Measurements from ENCODE around the gene TRAF2. TPM values are rescaled to one million over a fixed set of nuclear protein-coding genes. Genes with fewer than 3 reads are reported as not detected.
"Not testable (repeated sequence)": the region's sequence is repeated elsewhere in the genome, so short reads cannot be mapped to it uniquely, and the experiment has no call there.

Gene TRAF2
- total RNA-seq, result 10 to 100 TPM; 53.5 to 73.3 TPM

GRCh38 chr9:136885950-136886578, at the start of gene TRAF2:
Gene TRAF2, plus strand, starts transcription at chr9:136886516. Its CDS starts 12,225 bp downstream, at chr9:136898741.
- peaks cover 47% of the 10 kb centered on the region for H3K4me1 Mint-ChIP-seq (ENCODE audit: low read depth)

GRCh38 chr9:136837146-136837855, 49.0 kb upstream of the TRAF2 start:
- Mint-ChIP-seq H3K4me1 (ENCODE audit: low read depth) (peaks cover 15% of the 10 kb centered on the region), H3K4me3 (no peak overlapping the region), H3K9me3 (no peaks in the 10 kb centered on the region), H3K36me3 (ENCODE audit: insufficient read depth in 2 of 2) (peaks cover 0 to 2% of the 10 kb centered on the region in 2 donors), H3K27ac (no peak overlapping the region), H3K27me3 (ENCODE audit: low read depth) (no peaks in the 10 kb centered on the region)
- DNase-seq (no peak), ATAC-seq (replicated peaks in 1 of 2) (no peak)

More at GRCh38 chr9:136885950-136886578, at the start of gene TRAF2:
- Mint-ChIP-seq H3K27ac (peak within 1 kb of the TSS; percentile 82), H3K27me3 (ENCODE audit: low read depth) (no peaks in the 10 kb centered on the region), H3K36me3 (ENCODE audit: insufficient read depth in 2 of 2) (peaks cover 0 to 8% of the 10 kb centered on the region in 2 donors), H3K4me3 (peak within 1 kb of the TSS; percentile 88 to 98), H3K9me3 (no peaks in the 10 kb centered on the region)
- peak; percentile 87 to 90 for ATAC-seq (replicated peaks in 1 of 2)
- peak; percentile 98 to 99 for DNase-seq

DNA sequence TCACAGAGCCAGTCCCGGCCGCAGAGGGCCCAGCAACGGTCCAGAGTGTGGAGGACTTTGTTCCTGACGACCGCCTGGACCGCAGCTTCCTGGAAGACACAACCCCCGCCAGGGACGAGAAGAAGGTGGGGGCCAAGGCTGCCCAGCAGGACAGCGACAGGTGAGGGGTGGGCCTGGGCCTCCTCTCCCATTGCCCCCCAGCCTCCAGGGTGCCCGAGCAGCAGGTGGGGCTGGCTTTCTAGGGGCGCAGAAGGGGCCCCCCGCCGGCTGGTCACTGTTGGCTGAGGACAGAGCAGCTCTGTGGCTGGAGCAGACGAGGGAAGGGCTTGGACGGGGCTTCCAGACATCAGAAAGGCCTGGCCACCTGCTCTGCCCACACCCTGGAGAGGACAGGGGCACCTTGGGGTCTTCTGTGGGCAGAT, 48.4 kb upstream of the TRAF2 start:
- H3K36me3 Mint-ChIP-seq (ENCODE audit: insufficient read depth in 2 of 2); ATAC-seq (replicated peaks in 1 of 2); H3K27me3 Mint-ChIP-seq (ENCODE audit: low read depth); H3K27ac Mint-ChIP-seq; H3K4me3 Mint-ChIP-seq; H3K9me3 Mint-ChIP-seq; DNase-seq: not testable (repeated sequence)
- peaks cover 18% of the 10 kb centered on the region for H3K4me1 Mint-ChIP-seq (ENCODE audit: low read depth)

DNA sequence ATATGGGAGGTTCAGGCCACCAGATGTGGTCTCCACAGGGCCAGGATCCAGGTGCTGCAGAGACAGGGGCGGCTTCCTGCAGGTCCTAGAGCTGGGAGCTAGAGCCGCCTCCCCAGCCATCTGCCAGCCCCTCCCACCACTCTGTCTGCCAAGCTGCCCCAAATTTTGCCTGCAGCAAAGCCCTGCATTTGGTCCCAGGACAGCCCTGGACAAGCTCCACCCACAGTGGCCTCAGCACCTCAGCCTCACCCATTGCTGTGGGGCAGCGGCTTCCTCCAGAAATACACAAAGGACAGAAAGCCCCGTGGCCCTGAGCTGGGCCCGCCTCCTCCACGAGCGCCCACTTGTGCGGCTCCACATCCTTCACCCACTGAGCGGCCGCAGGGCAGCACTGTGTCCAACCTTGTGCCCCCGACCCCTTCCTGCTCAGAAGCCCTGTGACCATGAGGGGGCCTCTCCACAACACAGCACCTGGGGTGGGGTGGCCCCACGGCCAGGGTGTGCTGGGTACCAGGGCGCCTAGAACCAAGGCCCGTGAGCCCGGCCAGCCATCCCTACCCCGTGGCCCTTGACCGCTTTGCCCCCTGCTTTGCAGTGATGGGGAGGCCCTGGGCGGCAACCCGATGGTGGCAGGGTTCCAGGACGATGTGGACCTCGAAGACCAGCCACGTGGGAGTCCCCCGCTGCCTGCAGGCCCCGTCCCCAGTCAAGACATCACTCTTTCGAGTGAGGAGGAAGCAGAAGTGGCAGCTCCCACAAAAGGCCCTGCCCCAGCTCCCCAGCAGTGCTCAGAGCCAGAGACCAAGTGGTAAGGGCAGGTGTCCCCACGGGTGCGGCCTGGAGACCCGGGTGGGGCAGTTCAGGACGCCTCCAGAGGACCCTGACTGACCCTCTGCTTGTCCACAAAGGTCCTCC, 47.7 kb upstream of the TRAF2 start:
- no peak overlapping the region for H3K4me3 Mint-ChIP-seq
- no peak overlapping the region for H3K27ac Mint-ChIP-seq
- no peaks in the 10 kb centered on the region for H3K27me3 Mint-ChIP-seq (ENCODE audit: low read depth)
- H3K4me1 Mint-ChIP-seq (ENCODE audit: low read depth), result peaks cover 18% of the 10 kb centered on the region
- no peaks in the 10 kb centered on the region for H3K9me3 Mint-ChIP-seq
- peaks cover 0 to 1% of the 10 kb centered on the region in 2 donors for H3K36me3 Mint-ChIP-seq (ENCODE audit: insufficient read depth in 2 of 2)
- ATAC-seq (replicated peaks in 1 of 2), result no peak
- no peak for DNase-seq

- no peak overlapping the region for H3K27ac Mint-ChIP-seq
Measured at GRCh38 chr9:136839229-136840139, 46.8 kb upstream of the TRAF2 start.

DNA sequence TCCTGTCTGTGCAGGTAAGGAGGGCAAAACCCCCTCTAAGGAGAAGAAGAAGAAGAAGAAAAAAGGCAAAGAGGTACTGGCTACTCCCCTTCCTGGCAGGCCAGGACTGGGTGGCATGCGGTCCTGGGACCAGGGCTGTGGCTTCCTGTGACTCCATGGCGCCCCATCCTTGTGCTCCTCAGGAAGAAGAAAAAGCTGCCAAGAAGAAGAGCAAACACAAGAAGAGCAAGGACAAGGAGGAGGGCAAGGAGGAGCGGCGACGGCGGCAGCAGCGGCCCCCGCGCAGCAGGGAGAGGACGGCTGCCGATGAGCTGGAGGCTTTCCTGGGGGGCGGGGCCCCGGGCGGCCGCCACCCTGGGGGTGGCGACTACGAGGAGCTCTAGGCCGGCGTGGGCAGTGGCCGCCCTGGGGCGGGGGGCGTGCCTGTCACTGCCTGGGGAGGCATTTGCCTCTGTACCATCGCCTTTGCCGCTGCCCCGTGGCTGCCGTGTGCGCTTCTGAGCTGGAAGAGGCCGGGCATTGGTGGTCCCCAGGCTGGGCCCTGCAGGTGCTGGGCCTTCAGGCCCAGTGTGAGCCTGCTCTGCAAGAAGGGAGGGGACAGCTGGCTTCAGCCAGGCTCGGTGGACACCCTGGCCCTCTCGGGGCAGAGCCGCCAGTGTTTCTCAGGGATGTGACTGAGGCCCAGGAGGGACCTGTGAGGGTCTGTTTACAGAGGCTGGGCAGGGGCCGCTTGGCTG, 46.0 kb upstream of the TRAF2 start:
- Mint-ChIP-seq H3K27me3 (ENCODE audit: low read depth) (no peaks in the 10 kb centered on the region), H3K9me3 (no peaks in the 10 kb centered on the region), H3K27ac (no peak overlapping the region), H3K4me1 (ENCODE audit: low read depth) (peaks cover 18% of the 10 kb centered on the region), H3K36me3 (ENCODE audit: insufficient read depth in 2 of 2) (no peaks in the 10 kb centered on the region), H3K4me3 (no peak overlapping the region)
- ATAC-seq (replicated peaks in 1 of 2) (no peak), DNase-seq (no peak)

More at GRCh38 chr9:136839229-136840139, 46.8 kb upstream of the TRAF2 start:
- H3K36me3 Mint-ChIP-seq (ENCODE audit: insufficient read depth in 2 of 2), result peaks cover 0 to 1% of the 10 kb centered on the region in 2 donors
- ATAC-seq (replicated peaks in 1 of 2), result no peak
- DNase-seq, result no peak
- peaks cover 18% of the 10 kb centered on the region for H3K4me1 Mint-ChIP-seq (ENCODE audit: low read depth)
- no peaks in the 10 kb centered on the region for H3K9me3 Mint-ChIP-seq
- H3K27me3 Mint-ChIP-seq (ENCODE audit: low read depth), result no peaks in the 10 kb centered on the region
- no peak overlapping the region for H3K4me3 Mint-ChIP-seq

DNA sequence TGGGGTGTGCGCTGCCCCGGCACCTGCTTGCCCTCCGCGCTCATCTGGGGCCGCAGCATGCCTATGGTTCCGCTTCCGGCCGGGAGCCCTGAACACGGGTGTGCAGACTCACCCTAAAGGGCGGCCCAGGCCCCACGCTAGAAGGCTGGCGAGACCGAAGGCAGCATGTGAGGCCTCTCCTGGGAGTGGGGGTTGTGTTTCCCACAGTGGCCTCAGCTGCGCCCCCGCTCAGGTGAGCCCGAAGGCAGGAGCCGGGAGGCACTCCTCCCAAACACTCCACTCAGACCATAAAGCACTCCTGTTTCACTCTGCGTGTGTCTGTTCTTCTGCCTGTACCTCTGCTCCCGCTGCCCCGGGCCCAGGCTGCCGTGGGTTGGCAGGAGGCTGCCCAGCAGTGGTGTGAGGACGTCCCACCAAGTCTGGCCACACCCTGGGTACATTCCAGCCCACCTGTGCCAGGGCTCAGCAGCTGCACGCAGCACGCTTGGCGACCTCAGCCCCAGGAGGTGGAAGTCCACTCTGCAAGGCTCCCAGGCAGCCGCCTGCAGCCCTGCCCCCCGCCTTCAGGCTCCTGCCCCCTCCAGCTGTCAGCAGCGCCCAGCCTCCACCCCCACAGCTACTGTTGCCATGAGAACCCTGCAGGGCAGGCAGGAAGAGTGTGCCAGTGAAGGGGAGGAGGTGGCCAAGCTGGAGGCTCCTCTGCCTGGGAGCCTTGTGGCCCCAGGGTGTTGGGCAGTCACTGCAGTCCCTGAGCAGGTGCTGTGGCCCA, 45.3 kb upstream of the TRAF2 start:
- ATAC-seq (replicated peaks in 1 of 2) (no peak), DNase-seq (no peak)
- peaks cover 18% of the 10 kb centered on the region for H3K4me1 Mint-ChIP-seq (ENCODE audit: low read depth)
- no peaks in the 10 kb centered on the region for H3K36me3 Mint-ChIP-seq (ENCODE audit: insufficient read depth in 2 of 2)
- H3K9me3 Mint-ChIP-seq, result no peaks in the 10 kb centered on the region
- no peak overlapping the region for H3K27ac Mint-ChIP-seq
- H3K4me3 Mint-ChIP-seq, result no peak overlapping the region
- no peaks in the 10 kb centered on the region for H3K27me3 Mint-ChIP-seq (ENCODE audit: low read depth)

GRCh38 chr9:136841646-136842379, 44.5 kb upstream of the TRAF2 start:
- H3K36me3 Mint-ChIP-seq (ENCODE audit: insufficient read depth in 2 of 2); H3K27me3 Mint-ChIP-seq (ENCODE audit: low read depth); DNase-seq; ATAC-seq (replicated peaks in 1 of 2); H3K27ac Mint-ChIP-seq; H3K9me3 Mint-ChIP-seq: not testable (repeated sequence)
- peaks cover 18% of the 10 kb centered on the region for H3K4me1 Mint-ChIP-seq (ENCODE audit: low read depth)
- peak overlapping the region; percentile 87 to 93 for H3K4me3 Mint-ChIP-seq

DNA sequence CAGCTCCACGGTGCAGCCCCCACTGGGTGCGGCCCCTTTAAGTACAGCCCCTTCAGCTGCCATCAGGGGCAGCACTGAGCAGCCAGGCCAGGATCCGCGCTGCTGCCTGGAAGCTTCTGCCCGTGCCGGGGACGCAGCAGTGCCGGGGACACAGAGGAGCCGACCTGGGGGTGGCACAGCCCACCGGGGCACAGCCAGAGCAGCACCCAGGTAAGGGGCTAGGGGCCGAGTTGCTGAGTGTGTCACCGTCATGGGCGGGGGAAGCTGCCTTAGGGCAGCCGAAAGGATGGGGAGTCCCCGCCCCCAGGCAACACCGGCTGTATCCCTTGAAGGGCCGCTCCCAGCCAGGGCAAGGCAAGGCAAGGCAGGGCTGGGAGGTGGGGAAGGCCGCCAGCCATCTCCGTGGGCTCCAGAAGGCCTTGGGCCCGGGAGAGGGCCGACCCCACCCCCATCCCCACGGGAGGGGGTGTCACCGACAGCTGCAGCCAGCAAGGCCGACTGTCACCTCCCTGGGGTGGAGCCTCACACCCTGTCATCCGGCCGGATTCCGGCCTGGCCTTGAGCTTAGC, 43.9 kb upstream of the TRAF2 start, which contains the start of gene AJM1:
Gene AJM1, plus strand, starts transcription at position 99 of the 569 bp plus-strand sequence. CDS start 1,937 bp downstream, outside the sequence.
- peak; percentile 74 to 82 for ATAC-seq (replicated peaks in 1 of 2)

DNA sequence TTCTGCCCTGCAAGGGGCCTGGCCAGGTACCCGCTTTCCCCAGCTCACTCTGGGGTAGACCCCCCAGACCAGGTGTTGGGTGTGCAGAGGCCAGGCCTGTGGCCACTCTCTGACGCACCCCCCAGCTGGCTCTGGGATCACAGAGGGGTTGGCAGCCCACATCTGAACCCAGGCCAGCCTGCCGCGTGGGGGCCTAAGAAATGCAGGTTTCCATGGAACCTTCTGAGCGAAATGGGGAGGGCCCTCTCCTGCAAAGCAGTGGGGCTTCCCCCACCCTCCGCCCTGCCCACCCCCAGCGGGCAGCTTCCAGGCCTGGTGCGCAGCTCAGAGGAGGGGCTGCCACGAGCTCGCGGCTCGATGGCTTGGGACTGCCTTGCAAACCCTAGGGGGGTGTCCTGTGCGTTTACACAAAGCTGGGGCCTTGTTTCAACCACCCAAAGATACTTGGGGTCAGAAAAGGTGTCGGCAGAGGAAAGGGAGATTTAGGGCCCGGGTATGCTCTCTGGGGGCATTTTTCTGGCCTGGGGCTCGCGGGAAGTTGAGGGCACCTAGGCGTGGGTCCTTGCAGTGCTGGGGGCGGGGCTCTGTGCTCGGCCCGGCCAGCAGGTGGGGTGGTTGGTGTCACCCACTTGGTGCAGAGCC, 43.0 kb upstream of the TRAF2 start:
- not testable (repeated sequence) for ATAC-seq (replicated peaks in 1 of 2); H3K9me3 Mint-ChIP-seq
- peaks cover 29% of the 10 kb centered on the region for H3K4me1 Mint-ChIP-seq (ENCODE audit: low read depth)

More for the DNA sequence above, 43.9 kb upstream of the TRAF2 start, which contains the start of gene AJM1:
- not testable (repeated sequence) for H3K36me3 Mint-ChIP-seq (ENCODE audit: insufficient read depth in 2 of 2); H3K27me3 Mint-ChIP-seq (ENCODE audit: low read depth); H3K9me3 Mint-ChIP-seq
- peak within 1 kb of the TSS; percentile 87 to 93 for H3K4me3 Mint-ChIP-seq
- peaks cover 24% of the 10 kb centered on the region for H3K4me1 Mint-ChIP-seq (ENCODE audit: low read depth)
- peak; percentile 83 to 84 for DNase-seq
- H3K27ac Mint-ChIP-seq, result peak within 1 kb of the TSS; percentile 10

More for the DNA sequence above, 43.0 kb upstream of the TRAF2 start:
- not testable (repeated sequence) for H3K27me3 Mint-ChIP-seq (ENCODE audit: low read depth); H3K36me3 Mint-ChIP-seq (ENCODE audit: insufficient read depth in 2 of 2); H3K27ac Mint-ChIP-seq; DNase-seq
- H3K4me3 Mint-ChIP-seq, result peak overlapping the region; percentile 62 to 63

All from activated T-cell treated with anti-CD3 and anti-CD28 coated beads, Interleukin-2, amount 50 U/mL, for 72 hours (primary cell).